Coronary artery (tissue), 2 donors: ENCODE results near the gene GNG4.

Experiments used
- DNase-seq: peaks from one replicate; pipeline ENCODE4 v3.0.0-alpha.2; 2017; ENCODE audit warnings: low spot score
- H3K27ac ChIP-seq, 2 donors: fragments of 200-600 bp; sonication (generic); one replicate each; pipeline ENCODE4 v1.5.1; 2016 to 2019
- H3K4me3 ChIP-seq: fragments of 200-600 bp; sonication (generic); 2 replicates; pipeline ENCODE4 v1.5.1; 2016; ENCODE audit warnings: mild to moderate bottlenecking, moderate library complexity
- CTCF ChIP-seq: fragments of 200-600 bp; sonication (generic); IDR thresholded peaks from one replicate; pipeline ENCODE4 v1.5.1; 2019; ENCODE audit warnings: antibody characterized with exemption

Gene GNG4

GRCh38 chr1:235567812-235568503 is 81.6 kb downstream of the GNG4 start:
- Histone ChIP-seq H3K4me3 (no peak overlapping the region), H3K27ac (no peak overlapping the region)
- no peak for DNase-seq
- TF ChIP-seq CTCF, result no peak

GRCh38 chr1:235566084-235566483 is 83.5 kb downstream of the GNG4 start:
- TF ChIP-seq CTCF, result no peak
- DNase-seq, result no peak
- no peak overlapping the region for H3K27ac ChIP-seq
- no peak overlapping the region for H3K4me3 ChIP-seq

- no peak for DNase-seq
- no peak overlapping the region for H3K27ac ChIP-seq
- no peak for TF ChIP-seq CTCF
- H3K4me3 ChIP-seq, result no peak overlapping the region
Observed at GRCh38 chr1:235563513-235564061, 86.0 kb downstream of the GNG4 start.

- no peak overlapping the region for H3K4me3 ChIP-seq
- no peak for DNase-seq
- H3K27ac ChIP-seq, result no peak overlapping the region
- TF ChIP-seq CTCF, result no peak
Observed at GRCh38 chr1:235562589-235562988, 87.0 kb downstream of the GNG4 start.

GRCh38 chr1:235558621-235559169 is 90.9 kb downstream of the GNG4 start:
- no peak for DNase-seq
- no peak overlapping the region for H3K4me3 ChIP-seq
- no peak overlapping the region for H3K27ac ChIP-seq
- no peak for TF ChIP-seq CTCF

- no peak overlapping the region for H3K4me3 ChIP-seq
- TF ChIP-seq CTCF, result no peak
- no peak overlapping the region for H3K27ac ChIP-seq
- DNase-seq, result no peak
Observed at GRCh38 chr1:235557495-235557894, 92.1 kb downstream of the GNG4 start.

- DNase-seq, result no peak
- H3K27ac ChIP-seq, result no peak overlapping the region
- no peak for TF ChIP-seq CTCF
- no peak overlapping the region for H3K4me3 ChIP-seq
Observed at GRCh38 chr1:235556807-235557206, 92.8 kb downstream of the GNG4 start.
